B cell (primary cell): ENCODE results near the gene IGF1. TPM values are rescaled to one million over a fixed set of nuclear protein-coding genes. Genes with fewer than 3 reads are reported as not detected.
"Not testable (repeated sequence)": the region's sequence is repeated elsewhere in the genome, so short reads cannot be mapped to it uniquely, and the experiment has no call there.

Experiments used
- ATAC-seq: fragments of 200-7000 bp; cut with Tn5 transposase; one replicate; pipeline ENCODE4 v1.10.0; 2021; ENCODE audit warnings: low read depth, mild to moderate bottlenecking, moderate number of reproducible peaks, moderate library complexity
- CTCF ChIA-PET: fragments of 350-600 bp; sonication (Branson Sonifier 250); formaldehyde crosslinking; loops from one replicate; lab custom pipeline; 2021; ENCODE audit warnings: antibody characterized with exemption, inconsistent platforms; lab: Charles Lee
- POLR2A ChIA-PET: fragments of 350-600 bp; sonication (Branson Sonifier 250); formaldehyde crosslinking; loops from one replicate; lab custom pipeline; 2021; ENCODE audit warnings: antibody characterized with exemption; lab: Charles Lee
- DNase-seq: peaks from one replicate; pipeline ENCODE4 v3.0.0; 2013
- H2AFZ ChIP-seq: 2 replicates; pipeline ENCODE4 v1.6.1; 2012; ENCODE audit warnings: mild to moderate bottlenecking, low read depth, low read length; ENCODE audit not compliant: insufficient read depth, poor library complexity, severe bottlenecking
- H3K27ac ChIP-seq, 2 donors: 1 replicate in 1 of 2; 2 replicates in 1 of 2; pipeline ENCODE4 v1.5.1; 2012 to 2013; ENCODE audit warnings: low read length in 2 of 2, mild to moderate bottlenecking in 2 of 2, moderate library complexity in 1 of 2
- H3K27me3 ChIP-seq, 4 experiments: fragments of 200-600 bp in 1 of 4; sonication (generic) in 1 of 4; replicated peaks in 1 of 4; 1 replicate in 2 of 4; 2 replicates in 2 of 4; pipeline versions ENCODE4 v1.6.1 to v1.7.0; 2013 to 2016; ENCODE audit warnings: low read length in 3 of 4, mild to moderate bottlenecking in 2 of 4, mixed read lengths in 1 of 4, moderate library complexity in 1 of 4; ENCODE audit not compliant: insufficient read depth in 4 of 4, control insufficient read depth in 3 of 4; ENCODE audit errors: control extremely low read depth in 1 of 4
- H3K36me3 ChIP-seq, 2 experiments: replicated peaks in 1 of 2; 1 replicate in 1 of 2; 2 replicates in 1 of 2; pipeline versions ENCODE4 v1.6.1 to v1.7.1; 2013; ENCODE audit warnings: low read length in 1 of 2; ENCODE audit not compliant: insufficient read depth in 2 of 2, control insufficient read depth in 1 of 2; ENCODE audit errors: control extremely low read depth in 1 of 2, extremely low read depth in 1 of 2
- H3K4me1 ChIP-seq, 2 donors: fragments of 200-600 bp in 1 of 2; sonication (generic) in 1 of 2; 1 replicate in 1 of 2; 2 replicates in 1 of 2; pipeline versions ENCODE4 v1.5.1 to v1.6.1; 2013 to 2017; ENCODE audit warnings: low read length in 2 of 2; ENCODE audit not compliant: control insufficient read depth in 2 of 2, insufficient read depth in 2 of 2
- H3K4me2 ChIP-seq: replicated peaks from 2 replicates; pipeline ENCODE3; 2012; ENCODE audit warnings: mild to moderate bottlenecking, low read depth, low read length; ENCODE audit not compliant: poor library complexity, severe bottlenecking
- H3K4me3 ChIP-seq, 5 experiments: fragments of 200-600 bp in 1 of 5; sonication (generic) in 1 of 5; 1 replicate in 3 of 5; 2 replicates in 2 of 5; pipeline versions ENCODE4 v1.5.1 to v1.7.0; 2011 to 2016; ENCODE audit warnings: low read length in 4 of 5, mild to moderate bottlenecking in 4 of 5, low read depth in 2 of 5, control low read depth in 1 of 5, moderate library complexity in 1 of 5; ENCODE audit not compliant: insufficient read depth in 1 of 5; ENCODE audit errors: control extremely low read depth in 1 of 5, extremely low read depth in 1 of 5
- H3K79me2 ChIP-seq: fragments of 200-600 bp; sonication (generic); one replicate; pipeline ENCODE4 v1.6.0; 2016; ENCODE audit warnings: low read length; ENCODE audit not compliant: control insufficient read depth, insufficient read depth
- H3K9ac ChIP-seq: fragments of 200-600 bp; sonication (generic); 2 replicates; pipeline ENCODE4 v1.6.1; 2017; ENCODE audit warnings: mild to moderate bottlenecking, low read length, moderate library complexity
- H3K9me3 ChIP-seq, 3 donors: one replicate each; pipeline versions ENCODE4 v1.6.1 to v1.7.1; 2013; ENCODE audit warnings: low read length in 2 of 3; ENCODE audit not compliant: control insufficient read depth in 2 of 3, insufficient read depth in 1 of 3; ENCODE audit errors: control extremely low read depth in 1 of 3
- H4K20me1 ChIP-seq: 2 replicates; pipeline ENCODE4 v1.6.0; 2012; ENCODE audit warnings: mild to moderate bottlenecking, low read length; ENCODE audit not compliant: insufficient read depth, control insufficient read depth, poor library complexity, severe bottlenecking
- H3K27ac Mint-ChIP-seq: one replicate; pipeline ENCODE4 v1.8.0; 2021; ENCODE audit warnings: mixed read lengths
- H3K27me3 Mint-ChIP-seq: one replicate; pipeline ENCODE4 v1.8.0; 2021; ENCODE audit warnings: mixed read lengths
- H3K4me1 Mint-ChIP-seq: one replicate; pipeline ENCODE4 v1.8.0; 2021; ENCODE audit warnings: mixed read lengths
- H3K4me3 Mint-ChIP-seq: one replicate; pipeline ENCODE4 v1.8.0; 2021; ENCODE audit warnings: mixed read lengths
- H3K9me3 Mint-ChIP-seq: one replicate; pipeline ENCODE4 v1.8.0; 2022; ENCODE audit warnings: mixed read lengths; ENCODE audit not compliant: insufficient read depth
- EZH2 ChIP-seq: IDR thresholded peaks from 2 replicates; pipeline ENCODE4 v1.6.1; 2012; ENCODE audit warnings: borderline replicate concordance, low read depth, mild to moderate bottlenecking, moderate library complexity, low read length; ENCODE audit not compliant: insufficient read depth, poor library complexity, severe bottlenecking
- WGBS: methylation state at CpG from one replicate; pipeline ENCODE4 v1.1.5; 2013; ENCODE audit warnings: missing lambda C conversion rate; ENCODE audit not compliant: insufficient coverage; 5-methylcytosine and 5-hydroxymethylcytosine counted together
- intact Hi-C: fragments of 100-400 bp; cut with micrococcal nuclease; formaldehyde crosslinking; loops from one replicate; pipeline ENCODE4 v1.10.0; 2022
- polyA plus RNA-seq: library from polyadenylated mRNA; depleted of rRNA; stranded (reverse); fragments of >200 nt; gene quantifications from 2 replicates; pipeline ENCODE4 v1.2.3, GENCODE V29; 2012
- total RNA-seq, 2 donors: library from RNA; stranded (reverse); fragments of 120-200 nt in 1 of 2; gene quantifications; 1 replicate in 1 of 2; 2 replicates in 1 of 2; pipeline versions ENCODE4 v1.2.3 to v1.2.4, GENCODE V29; 2013 to 2022
- TF ChIP-seq, protein P1 (sequence below): fragments of 200-600 bp; IDR thresholded peaks from one replicate; pipeline ENCODE4 v1.8.0; 2022; ENCODE audit warnings: antibody characterized with exemption, mild to moderate bottlenecking

IGF1 gene
- total and polyA plus RNA-seq, 2 donors (not counting 1 experiment from before 2014, with no cell fraction given) = 0.21 TPM; not detected in 1

DNA sequence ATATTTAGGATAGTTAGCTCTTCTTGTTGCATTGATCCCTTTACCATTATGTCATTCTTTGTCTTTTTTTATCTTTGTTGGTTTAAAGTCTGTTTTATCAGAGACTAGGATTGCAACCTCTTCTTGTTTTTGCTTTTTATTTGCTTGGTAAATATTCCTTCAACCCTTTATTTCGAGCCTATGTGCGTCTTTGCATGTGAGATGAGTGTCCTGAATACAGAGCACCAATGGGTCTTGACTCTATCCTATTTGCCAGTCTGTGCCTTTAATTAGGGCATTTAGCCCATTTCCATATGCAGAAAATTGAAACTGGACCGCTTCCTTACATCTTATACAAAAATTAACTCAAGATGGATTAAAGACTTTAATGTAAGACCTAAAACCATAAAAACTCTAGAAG, 32.9 kb downstream of the IGF1 start:
- WGBS = 89% methylated on average over 3 of the region's 3 CpGs
- intact Hi-C loops, DNase-seq, POLR2A ChIA-PET, H3K4me1 Mint-ChIP-seq, H2AFZ ChIP-seq, H3K79me2 ChIP-seq, H4K20me1 ChIP-seq, H3K4me2 ChIP-seq, ATAC-seq, H3K36me3 ChIP-seq, H3K27ac Mint-ChIP-seq, H3K9me3 Mint-ChIP-seq, H3K27me3 Mint-ChIP-seq, H3K27ac ChIP-seq, H3K4me3 Mint-ChIP-seq, H3K9me3 ChIP-seq, H3K27me3 ChIP-seq, H3K9ac ChIP-seq, H3K4me3 ChIP-seq, H3K4me1 ChIP-seq, CTCF ChIA-PET: not testable (repeated sequence)

DNA sequence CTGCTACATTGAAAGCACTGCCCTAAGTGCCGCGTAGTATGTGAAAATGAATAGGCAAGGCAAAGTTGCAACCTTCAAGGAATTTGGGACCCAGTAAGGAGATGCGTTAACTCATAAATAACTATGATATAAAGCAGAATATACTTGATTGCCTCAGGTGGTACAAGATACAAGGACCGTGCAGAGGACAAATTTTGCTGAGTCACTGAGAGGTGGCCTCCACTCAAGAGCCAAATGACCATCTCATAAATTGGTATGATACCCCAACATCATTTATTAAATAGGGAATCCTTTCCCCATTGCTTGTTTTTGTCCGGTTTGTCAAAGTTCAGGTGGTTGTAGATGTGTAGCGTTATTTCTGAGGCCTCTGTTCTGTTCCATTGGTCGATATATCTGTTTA, 35.7 kb downstream of the IGF1 start:
- Histone ChIP-seq H3K9me3 (no peaks in the 10 kb centered on the region), H3K4me3 (no peak overlapping the region), H3K36me3 (no peaks in the 10 kb centered on the region), H3K27me3 (no peaks in the 10 kb centered on the region), H3K4me1 (no peaks in the 10 kb centered on the region), H3K27ac (no peak overlapping the region), H3K4me2 (no peak overlapping the region), H3K9ac (no peak overlapping the region), H3K79me2 (no peaks in the 10 kb centered on the region), H2AFZ (no peak overlapping the region), H4K20me1 (no peaks in the 10 kb centered on the region)
- Mint-ChIP-seq H3K4me1 (no peaks in the 10 kb centered on the region), H3K9me3 (peaks cover 5% of the 10 kb centered on the region), H3K4me3 (no peak overlapping the region), H3K27me3 (peaks cover 11% of the 10 kb centered on the region), H3K27ac (no peak overlapping the region)
- TF ChIP-seq, protein P1, sequence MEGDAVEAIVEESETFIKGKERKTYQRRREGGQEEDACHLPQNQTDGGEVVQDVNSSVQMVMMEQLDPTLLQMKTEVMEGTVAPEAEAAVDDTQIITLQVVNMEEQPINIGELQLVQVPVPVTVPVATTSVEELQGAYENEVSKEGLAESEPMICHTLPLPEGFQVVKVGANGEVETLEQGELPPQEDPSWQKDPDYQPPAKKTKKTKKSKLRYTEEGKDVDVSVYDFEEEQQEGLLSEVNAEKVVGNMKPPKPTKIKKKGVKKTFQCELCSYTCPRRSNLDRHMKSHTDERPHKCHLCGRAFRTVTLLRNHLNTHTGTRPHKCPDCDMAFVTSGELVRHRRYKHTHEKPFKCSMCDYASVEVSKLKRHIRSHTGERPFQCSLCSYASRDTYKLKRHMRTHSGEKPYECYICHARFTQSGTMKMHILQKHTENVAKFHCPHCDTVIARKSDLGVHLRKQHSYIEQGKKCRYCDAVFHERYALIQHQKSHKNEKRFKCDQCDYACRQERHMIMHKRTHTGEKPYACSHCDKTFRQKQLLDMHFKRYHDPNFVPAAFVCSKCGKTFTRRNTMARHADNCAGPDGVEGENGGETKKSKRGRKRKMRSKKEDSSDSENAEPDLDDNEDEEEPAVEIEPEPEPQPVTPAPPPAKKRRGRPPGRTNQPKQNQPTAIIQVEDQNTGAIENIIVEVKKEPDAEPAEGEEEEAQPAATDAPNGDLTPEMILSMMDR = no peak
- no peak for TF ChIP-seq EZH2
- WGBS = 89% methylated on average over 3 of the region's 7 CpGs
- ChIA-PET CTCF (no interaction called here), POLR2A (no interaction called here)
- intact Hi-C loops = no loop called here
- DNase-seq = no peak
- ATAC-seq = no peak
